Neuronal stem cell (in vitro differentiated cells): ENCODE results near the gene NRXN3.

Experiments used
- DNase-seq: peaks from one replicate; pipeline ENCODE4 v3.0.0-alpha.2; 2013; ENCODE audit warnings: low spot score
- H2AFZ ChIP-seq: one replicate; pipeline ENCODE4 v1.6.1; 2013; ENCODE audit warnings: mild to moderate bottlenecking, low read length, inconsistent platforms
- H2AK5ac ChIP-seq: 2 replicates; pipeline ENCODE4 v1.6.1; 2013; ENCODE audit warnings: low read depth, mild to moderate bottlenecking, inconsistent platforms, low read length, moderate library complexity, mixed read lengths
- H2BK120ac ChIP-seq: 2 replicates; pipeline ENCODE4 v1.6.1; 2013; ENCODE audit warnings: low read depth, mild to moderate bottlenecking, inconsistent platforms, low read length, moderate library complexity, mixed read lengths
- H2BK12ac ChIP-seq: one replicate; pipeline ENCODE4 v1.6.1; 2013; ENCODE audit warnings: low read length, inconsistent platforms
- H2BK15ac ChIP-seq: 2 replicates; pipeline ENCODE4 v1.6.1; 2013; ENCODE audit warnings: mild to moderate bottlenecking, low read length, inconsistent platforms, mixed read lengths
- H2BK5ac ChIP-seq: one replicate; pipeline ENCODE4 v1.6.1; 2013; ENCODE audit warnings: inconsistent platforms, mild to moderate bottlenecking, low read length, moderate library complexity
- H3K14ac ChIP-seq: one replicate; pipeline ENCODE4 v1.6.1; 2013; ENCODE audit warnings: low read length, inconsistent platforms
- H3K18ac ChIP-seq: 2 replicates; pipeline ENCODE4 v1.6.1; 2013; ENCODE audit warnings: low read length, inconsistent platforms
- H3K23ac ChIP-seq: 2 replicates; pipeline ENCODE4 v1.6.1; 2013; ENCODE audit warnings: low read depth, mild to moderate bottlenecking, mixed read lengths, low read length, inconsistent platforms; ENCODE audit not compliant: poor library complexity
- H3K27ac ChIP-seq: replicated peaks from 3 replicates; pipeline ENCODE4 v1.5.1; 2013; ENCODE audit warnings: low read length, inconsistent platforms
- H3K27me3 ChIP-seq, 3 experiments: 2 replicates each; pipeline ENCODE4 v1.6.1; 2013; ENCODE audit warnings: low read length in 3 of 3, mild to moderate bottlenecking in 2 of 3, inconsistent platforms in 1 of 3, low read depth in 1 of 3, mixed read lengths in 1 of 3, moderate library complexity in 1 of 3; ENCODE audit not compliant: control insufficient read depth in 3 of 3, insufficient read depth in 3 of 3
- H3K36me3 ChIP-seq, 2 donors: replicated peaks in 1 of 2; 2 replicates each; pipeline ENCODE4 v1.6.1; 2013; ENCODE audit warnings: low read length in 2 of 2; ENCODE audit not compliant: control insufficient read depth in 2 of 2, insufficient read depth in 2 of 2
- H3K4ac ChIP-seq: 2 replicates; pipeline ENCODE4 v1.6.1; 2013; ENCODE audit warnings: inconsistent platforms, mild to moderate bottlenecking, low read length, moderate library complexity
- H3K4me1 ChIP-seq, 2 donors: 1 replicate in 1 of 2; 2 replicates in 1 of 2; pipeline ENCODE4 v1.6.1; 2013; ENCODE audit warnings: low read length in 2 of 2, low read depth in 1 of 2; ENCODE audit not compliant: control insufficient read depth in 2 of 2, insufficient read depth in 1 of 2
- H3K4me2 ChIP-seq: one replicate; pipeline ENCODE4 v1.6.1; 2013; ENCODE audit warnings: mild to moderate bottlenecking, low read length, inconsistent platforms; ENCODE audit not compliant: insufficient read depth, poor library complexity, severe bottlenecking
- H3K4me3 ChIP-seq, 2 donors: 2 replicates each; pipeline ENCODE4 v1.5.1; 2013; ENCODE audit warnings: low read length in 2 of 2, mild to moderate bottlenecking in 2 of 2, inconsistent platforms in 1 of 2, moderate library complexity in 1 of 2
- H3K79me1 ChIP-seq: one replicate; pipeline ENCODE4 v1.6.1; 2013; ENCODE audit warnings: low read depth, mild to moderate bottlenecking, inconsistent platforms, low read length, moderate library complexity
- H3K9ac ChIP-seq: one replicate; pipeline ENCODE4 v1.6.1; 2013; ENCODE audit warnings: mild to moderate bottlenecking, low read depth, low read length, inconsistent platforms; ENCODE audit not compliant: poor library complexity
- H3K9me3 ChIP-seq, 2 donors: replicated peaks in 1 of 2; 2 replicates each; pipeline versions ENCODE3 to v1.6.1; 2013; ENCODE audit warnings: low read length in 2 of 2, mild to moderate bottlenecking in 2 of 2, inconsistent platforms in 1 of 2, low read depth in 1 of 2, mixed read lengths in 1 of 2, moderate library complexity in 1 of 2; ENCODE audit not compliant: control insufficient read depth in 2 of 2, insufficient read depth in 1 of 2
- H4K8ac ChIP-seq: one replicate; pipeline ENCODE4 v1.6.1; 2013; ENCODE audit warnings: low read depth, mild to moderate bottlenecking, inconsistent platforms, low read length, moderate library complexity
- H4K91ac ChIP-seq: one replicate; pipeline ENCODE4 v1.6.1; 2013; ENCODE audit warnings: low read length, low read depth, mild to moderate bottlenecking, inconsistent platforms; ENCODE audit not compliant: poor library complexity
- WGBS, 2 donors: extraction: QIAGEN DNeasy Blood & Tissue Kit; methylation state at CpG; one replicate each; pipeline ENCODE4 v1.1.7; 2013; ENCODE audit warnings: missing lambda C conversion rate in 2 of 2, mixed read lengths in 1 of 2; ENCODE audit not compliant: insufficient read length in 2 of 2, insufficient replicate concordance in 1 of 2; ENCODE audit errors: extremely low coverage in 2 of 2; 5-methylcytosine and 5-hydroxymethylcytosine counted together

NRXN3 gene

GRCh38 chr14:78737116-78737515 is 566.9 kb downstream of the NRXN3 start:
- H3K27ac ChIP-seq = no peak overlapping the region
- no peak overlapping the region for H3K4me2 ChIP-seq
- H3K36me3 ChIP-seq = no peaks in the 10 kb centered on the region
- H3K27me3 ChIP-seq = no peaks in the 10 kb centered on the region
- no peak overlapping the region for H3K14ac ChIP-seq
- no peak overlapping the region for H3K23ac ChIP-seq
- no peak overlapping the region for H2BK5ac ChIP-seq
- H3K9ac ChIP-seq = no peak overlapping the region
- H2BK15ac ChIP-seq = no peak overlapping the region
- no peak overlapping the region for H4K91ac ChIP-seq
- no peak overlapping the region for H3K4me3 ChIP-seq
- H3K4me1 ChIP-seq = peaks cover 0 to 7% of the 10 kb centered on the region in 2 donors
- no peak overlapping the region for H3K4ac ChIP-seq
- no peak overlapping the region for H4K8ac ChIP-seq
- no peak overlapping the region for H2BK12ac ChIP-seq
- no peak overlapping the region for H2BK120ac ChIP-seq
- H3K79me1 ChIP-seq = no peaks in the 10 kb centered on the region
- no peak overlapping the region for H3K18ac ChIP-seq
- peak; percentile 9 for DNase-seq
- no peaks in the 10 kb centered on the region for H3K9me3 ChIP-seq
- no CpG with 5 or more reads among the region's 3 CpGs for WGBS, 2 donors
- no peak overlapping the region for H2AFZ ChIP-seq
- H2AK5ac ChIP-seq = no peak overlapping the region

GRCh38 chr14:78737601-78738000 is 567.4 kb downstream of the NRXN3 start:
- H3K14ac ChIP-seq = no peak overlapping the region
- DNase-seq = no peak
- H2AK5ac ChIP-seq = no peak overlapping the region
- WGBS, 2 donors = no CpG with 5 or more reads among the region's 6 CpGs
- H3K4me2 ChIP-seq = no peak overlapping the region
- no peak overlapping the region for H3K27ac ChIP-seq
- no peak overlapping the region for H2BK15ac ChIP-seq
- no peak overlapping the region for H3K4ac ChIP-seq
- no peaks in the 10 kb centered on the region for H3K79me1 ChIP-seq
- H3K27me3 ChIP-seq = no peaks in the 10 kb centered on the region
- H2AFZ ChIP-seq = no peak overlapping the region
- no peak overlapping the region for H3K23ac ChIP-seq
- H3K36me3 ChIP-seq = no peaks in the 10 kb centered on the region
- no peak overlapping the region for H3K9ac ChIP-seq
- no peak overlapping the region for H4K91ac ChIP-seq
- H4K8ac ChIP-seq = no peak overlapping the region
- H2BK120ac ChIP-seq = no peak overlapping the region
- no peak overlapping the region for H2BK12ac ChIP-seq
- H3K4me1 ChIP-seq = peaks cover 0 to 6% of the 10 kb centered on the region in 2 donors
- H3K4me3 ChIP-seq = no peak overlapping the region
- no peaks in the 10 kb centered on the region for H3K9me3 ChIP-seq
- no peak overlapping the region for H2BK5ac ChIP-seq
- H3K18ac ChIP-seq = no peak overlapping the region

- no peak overlapping the region for H2BK12ac ChIP-seq
- H4K91ac ChIP-seq = no peak overlapping the region
- no peak overlapping the region for H2AK5ac ChIP-seq
- H3K9ac ChIP-seq = no peak overlapping the region
- no peaks in the 10 kb centered on the region for H3K9me3 ChIP-seq
- H2BK5ac ChIP-seq = no peak overlapping the region
- H2BK120ac ChIP-seq = no peak overlapping the region
- no peak overlapping the region for H3K27ac ChIP-seq
- no peak overlapping the region for H3K4me2 ChIP-seq
- no peak overlapping the region for H3K14ac ChIP-seq
- H2AFZ ChIP-seq = no peak overlapping the region
- H3K4me1 ChIP-seq = no peaks in the 10 kb centered on the region
- no peaks in the 10 kb centered on the region for H3K79me1 ChIP-seq
- DNase-seq = no peak
- H3K4ac ChIP-seq = no peak overlapping the region
- H2BK15ac ChIP-seq = no peak overlapping the region
- no peak overlapping the region for H4K8ac ChIP-seq
- WGBS, 2 donors = no CpG with 5 or more reads among the region's 3 CpGs
- H3K18ac ChIP-seq = no peak overlapping the region
- no peak overlapping the region for H3K23ac ChIP-seq
- H3K4me3 ChIP-seq = no peak overlapping the region
- no peaks in the 10 kb centered on the region for H3K27me3 ChIP-seq
- no peaks in the 10 kb centered on the region for H3K36me3 ChIP-seq
These were observed 576.0 kb downstream of the NRXN3 start for GRCh38 chr14:78746086-78746595.

- Histone ChIP-seq H3K27ac (no peak overlapping the region), H2BK120ac (no peak overlapping the region), H4K8ac (no peak overlapping the region), H4K91ac (no peak overlapping the region), H3K14ac (no peak overlapping the region), H3K27me3 (no peaks in the 10 kb centered on the region), H3K4ac (no peak overlapping the region), H3K4me3 (no peak overlapping the region), H2AFZ (no peak overlapping the region), H3K9me3 (no peaks in the 10 kb centered on the region), H2BK15ac (no peak overlapping the region), H2BK5ac (no peak overlapping the region), H2AK5ac (no peak overlapping the region), H2BK12ac (no peak overlapping the region), H3K4me2 (no peak overlapping the region), H3K23ac (no peak overlapping the region), H3K4me1 (peaks cover 0 to under 1% of the 10 kb centered on the region in 2 donors), H3K36me3 (no peaks in the 10 kb centered on the region), H3K9ac (no peak overlapping the region), H3K79me1 (no peaks in the 10 kb centered on the region), H3K18ac (no peak overlapping the region)
- WGBS, 2 donors = no CpG with 5 or more reads among the region's 2 CpGs
- no peak for DNase-seq
These were observed 577.6 kb downstream of the NRXN3 start for GRCh38 chr14:78747813-78748212.
